GM18505 (cell line): ENCODE data around the gene MEGF11.

Source experiments
- ATAC-seq: cut with Tn5 transposase; IDR thresholded peaks from one replicate; pipeline ENCODE4 v1.9.1; 2021; ENCODE audit not compliant: unreplicated experiment
- POLR2A ChIP-seq: IDR thresholded peaks from 4 replicates; pipeline ENCODE4 v1.6.1; 2011; ENCODE audit warnings: borderline replicate concordance; ENCODE audit not compliant: insufficient read depth, insufficient read length; ENCODE audit errors: extremely low read depth

MEGF11 gene

DNA sequence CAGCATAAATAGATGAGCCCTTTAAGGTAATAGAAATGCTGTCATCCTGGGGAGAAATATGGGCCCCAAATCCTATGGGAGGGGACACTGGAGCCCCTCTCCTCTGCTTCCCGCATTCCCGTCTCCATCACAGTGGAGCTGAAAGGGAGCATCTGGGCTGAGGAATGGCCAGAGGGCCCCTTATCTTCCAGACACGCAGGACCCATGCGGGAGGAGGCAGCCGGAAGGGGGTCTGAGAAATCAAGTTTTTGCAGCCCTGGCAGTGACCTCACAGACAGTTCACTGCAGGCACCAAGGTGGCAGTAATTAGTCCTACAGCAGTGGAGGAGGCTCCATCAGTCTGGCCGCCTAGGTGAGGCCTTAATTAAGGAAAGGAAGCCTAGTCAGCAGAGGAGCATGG is 304.1 kb downstream of the MEGF11 start:
- ATAC-seq, result no peak
- no peak for TF ChIP-seq POLR2A

DNA sequence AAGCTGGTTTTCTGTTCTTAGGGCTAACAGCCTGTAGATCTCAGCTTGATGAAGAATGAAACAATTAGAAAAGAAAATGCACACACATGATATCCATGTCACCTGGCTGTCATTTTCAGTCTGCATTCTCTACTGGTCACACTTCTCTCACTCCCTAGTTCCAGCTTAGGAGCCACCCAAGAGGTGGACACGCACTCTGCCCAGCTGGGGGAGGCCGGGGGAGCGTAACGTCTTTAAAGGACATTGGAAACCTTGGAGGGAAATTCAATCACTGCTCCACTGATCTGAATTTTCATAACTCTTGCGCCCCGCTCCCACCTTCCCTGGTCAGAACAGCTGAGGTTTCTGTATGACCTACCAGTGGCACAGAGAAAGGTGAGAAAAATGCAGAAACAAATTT is 304.5 kb downstream of the MEGF11 start:
- TF ChIP-seq POLR2A, result no peak
- ATAC-seq, result no peak

- ATAC-seq, result no peak
- TF ChIP-seq POLR2A, result no peak
These were observed 305.2 kb downstream of the MEGF11 start for GRCh38 chr15:65948383-65948782.

GRCh38 chr15:65947041-65947440 is 306.5 kb downstream of the MEGF11 start:
- no peak for TF ChIP-seq POLR2A
- ATAC-seq, result no peak

DNA sequence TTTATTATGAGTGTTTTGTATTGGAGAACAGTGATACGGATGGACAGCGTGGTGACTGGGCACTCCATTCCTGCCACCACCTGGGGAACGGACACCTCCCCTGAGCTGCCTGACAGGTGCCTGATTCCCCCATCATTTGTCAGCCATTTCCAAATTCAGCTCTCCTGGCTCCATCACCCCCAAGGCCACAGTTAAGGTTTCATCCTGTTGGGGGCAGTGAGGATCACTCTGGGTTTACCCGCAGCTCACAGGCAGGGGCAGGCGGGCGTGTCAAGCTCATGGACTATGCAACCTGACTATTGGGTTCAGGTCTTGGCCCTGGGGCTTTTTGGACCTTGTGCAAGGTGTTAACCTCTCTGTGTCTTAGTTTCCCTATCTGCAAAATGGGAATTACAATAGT is 307.9 kb downstream of the MEGF11 start:
- no peak for TF ChIP-seq POLR2A
- ATAC-seq, result no peak

GRCh38 chr15:65944404-65944803 is 309.1 kb downstream of the MEGF11 start:
- TF ChIP-seq POLR2A, result no peak
- ATAC-seq, result no peak

GRCh38 chr15:65942436-65942835 is 311.1 kb downstream of the MEGF11 start:
- TF ChIP-seq POLR2A, result no peak
- no peak for ATAC-seq

GRCh38 chr15:65940618-65940909 is 313.0 kb downstream of the MEGF11 start:
- ATAC-seq, result no peak
- no peak for TF ChIP-seq POLR2A

- no peak for ATAC-seq
- no peak for TF ChIP-seq POLR2A
These were observed 313.5 kb downstream of the MEGF11 start for GRCh38 chr15:65939901-65940617.

DNA sequence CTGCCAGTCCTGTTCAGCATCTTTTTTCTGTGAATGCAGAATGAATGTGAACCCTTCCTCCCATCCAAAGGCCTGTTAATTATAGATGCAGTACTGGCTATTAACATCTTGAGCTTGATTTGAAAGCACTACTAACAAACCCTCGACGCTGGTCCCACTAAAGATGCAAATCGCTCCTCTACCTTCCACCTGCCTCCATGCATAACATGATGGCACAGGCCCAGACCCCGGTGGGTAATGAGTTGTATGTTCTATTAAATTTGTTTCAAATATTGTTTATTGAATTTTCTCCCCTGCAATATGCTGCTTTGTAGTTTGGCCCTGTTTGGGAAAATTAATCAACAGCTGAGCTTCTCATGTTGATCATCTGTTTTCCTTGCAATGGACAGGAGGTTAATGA is 314.9 kb downstream of the MEGF11 start:
- ATAC-seq, result no peak
- TF ChIP-seq POLR2A, result no peak

- ATAC-seq, result no peak
- no peak for TF ChIP-seq POLR2A
These were observed 316.1 kb downstream of the MEGF11 start for GRCh38 chr15:65937476-65937875.

GRCh38 chr15:65937054-65937453 is 316.5 kb downstream of the MEGF11 start:
- TF ChIP-seq POLR2A, result no peak
- ATAC-seq, result no peak

GRCh38 chr15:65936282-65936681 is 317.3 kb downstream of the MEGF11 start:
- TF ChIP-seq POLR2A, result no peak
- ATAC-seq, result no peak

- ATAC-seq, result no peak
- no peak for TF ChIP-seq POLR2A
These were observed 318.2 kb downstream of the MEGF11 start for GRCh38 chr15:65935391-65935790.

- ATAC-seq, result no peak
- no peak for TF ChIP-seq POLR2A
These were observed 322.3 kb downstream of the MEGF11 start for GRCh38 chr15:65931221-65931620.

DNA sequence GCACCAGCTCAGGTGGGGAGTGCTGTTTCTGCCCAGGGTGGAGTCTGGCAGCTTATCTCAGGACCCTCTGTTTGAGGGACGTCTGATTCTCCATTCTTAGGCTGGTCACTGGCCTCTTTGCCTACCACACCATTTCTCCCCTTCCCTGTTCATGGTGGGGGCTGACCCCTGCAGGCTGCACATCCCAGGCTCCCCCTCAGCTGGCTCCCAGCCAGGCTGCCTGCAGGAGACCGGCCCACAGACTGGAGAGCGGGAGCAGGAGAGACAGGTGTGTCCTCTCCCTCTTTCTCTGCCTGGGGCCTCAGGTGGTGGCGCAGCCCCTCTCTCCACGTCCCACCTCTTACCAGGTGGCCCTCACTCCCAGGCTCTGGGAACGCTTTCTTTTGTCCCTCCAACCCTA is 323.4 kb downstream of the MEGF11 start:
- ATAC-seq, result no peak
- no peak for TF ChIP-seq POLR2A

DNA sequence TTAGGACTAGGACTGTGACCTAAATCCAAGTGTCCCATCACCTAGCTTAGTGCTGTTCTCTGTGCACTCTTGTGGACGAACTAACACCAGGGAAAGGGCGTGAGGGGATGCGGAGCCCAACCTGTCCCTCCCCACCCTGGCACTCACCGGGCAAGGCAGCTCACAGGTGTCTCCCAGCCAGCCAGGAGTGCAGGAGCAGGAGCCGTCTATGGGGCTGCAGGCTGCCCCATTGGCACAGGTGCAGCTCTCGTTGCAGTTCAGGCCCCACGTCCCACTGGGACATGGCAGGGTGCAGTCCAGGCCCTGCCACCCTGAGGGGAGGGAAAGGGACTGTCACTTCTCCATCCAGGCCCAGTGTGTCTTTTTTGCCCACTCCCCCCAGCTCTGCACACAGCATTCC is 324.0 kb downstream of the MEGF11 start:
- TF ChIP-seq POLR2A, result no peak
- no peak for ATAC-seq
